Esophagus muscularis mucosa (tissue), 4 donors: ENCODE measurements around the gene RAE1.

Experiments used
- CTCF ChIP-seq, 3 experiments: fragments of 200-600 bp in 2 of 3; fragments of 450-650 bp in 1 of 3; sonication (generic) in 2 of 3; IDR thresholded peaks; one replicate each; pipeline ENCODE4 v1.5.1; 2017 to 2019; ENCODE audit warnings: antibody characterized with exemption in 3 of 3, mild to moderate bottlenecking in 2 of 3, moderate library complexity in 1 of 3
- EP300 ChIP-seq: sonication (generic); formaldehyde crosslinking; IDR thresholded peaks from one replicate; pipeline ENCODE4 v1.6.1; 2017; ENCODE audit warnings: antibody characterized with exemption
- POLR2A ChIP-seq: fragments of 450-650 bp; IDR thresholded peaks from one replicate; pipeline ENCODE4 v1.6.1; 2017; ENCODE audit warnings: antibody characterized with exemption, moderate library complexity, mild to moderate bottlenecking, low read depth

DNA sequence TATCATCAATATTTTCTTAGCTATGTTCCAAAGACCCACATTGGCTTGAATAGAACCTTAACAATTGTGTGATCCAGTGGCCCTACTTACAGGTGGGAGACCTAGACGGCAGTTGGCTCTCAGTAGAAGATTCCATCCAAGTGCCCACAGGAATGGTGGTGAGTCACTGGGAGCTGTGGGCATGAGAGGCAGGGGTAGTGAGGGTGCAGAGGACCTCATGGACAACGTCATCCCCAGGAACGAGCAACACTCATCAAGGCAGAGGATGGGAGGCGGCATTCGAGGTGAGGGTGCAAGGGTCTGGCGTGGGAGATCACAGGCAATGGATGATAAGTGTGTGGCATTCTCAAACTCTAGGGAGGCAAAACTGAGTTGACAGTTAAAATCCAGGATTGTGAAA, 38.9 kb upstream of the RAE1 start:
- TF ChIP-seq CTCF (IDR thresholded peaks at IDR 0.05) (no peak), EP300 (no peak), POLR2A (no peak)
